ENCODE measurements around the gene COL23A1.
A peak's percentile ranks its signal among the peaks of the same experiment; 100 is the strongest.

COL23A1 gene

GRCh38 chr5:178204182-178204934 is 385.8 kb downstream of the COL23A1 start, which contains the start of gene HNRNPAB:
TSS of gene HNRNPAB (plus strand) at chr5:178204533. CDS start at chr5:178204838, 305 bp downstream.
- H3K27ac ChIP-seq (replicated peaks; ENCODE audit: low read length): peak within 1 kb of the TSS; percentile 87
- no peak within 1 kb of the TSS for H4K8ac ChIP-seq (ENCODE audit: low read depth, low read length)
- H3K4me2 ChIP-seq (ENCODE audit: insufficient read depth, low read length, poor library complexity, severe bottlenecking): peak within 1 kb of the TSS; percentile 79
- H4K91ac ChIP-seq (ENCODE audit: low read depth, low read length, poor library complexity): peak within 1 kb of the TSS; percentile 35
- peak within 1 kb of the TSS; percentile 100 for H3K23ac ChIP-seq (ENCODE audit: low read depth, low read length, poor library complexity)
- no peaks in the 10 kb centered on the region for H3K9me3 ChIP-seq (replicated peaks in 1 of 2; ENCODE audit: control insufficient read depth in 2 of 2, insufficient read depth in 1 of 2, low read depth in 1 of 2, low read length in 2 of 2)
- peak within 1 kb of the TSS; percentile 89 for H2AFZ ChIP-seq (ENCODE audit: low read length)
- peak within 1 kb of the TSS; percentile 100 for H3K18ac ChIP-seq (ENCODE audit: low read length)
- H3K4me1 ChIP-seq (ENCODE audit: control insufficient read depth in 2 of 2, insufficient read depth in 1 of 2, low read depth in 1 of 2, low read length in 2 of 2): peaks cover 9 to 11% of the 10 kb centered on the region in 2 donors
- no peak within 1 kb of the TSS for H2BK15ac ChIP-seq (ENCODE audit: low read length)
- WGBS, 2 donors (ENCODE audit: extremely low coverage in 2 of 2, insufficient read length in 2 of 2, insufficient replicate concordance in 1 of 2): no CpG with 5 or more reads among the region's 96 CpGs
- H3K9ac ChIP-seq (ENCODE audit: low read depth, low read length, poor library complexity): peak within 1 kb of the TSS; percentile 100
- peak within 1 kb of the TSS; percentile 85 to 99 for H3K4me3 ChIP-seq (ENCODE audit: low read length in 2 of 2)
- peaks cover 37 to 41% of the 10 kb centered on the region in 2 donors for H3K36me3 ChIP-seq (replicated peaks in 1 of 2; ENCODE audit: control insufficient read depth in 2 of 2, insufficient read depth in 2 of 2, low read length in 2 of 2)
- peak within 1 kb of the TSS; percentile 90 for H3K4ac ChIP-seq (ENCODE audit: low read length)
- H3K14ac ChIP-seq (ENCODE audit: low read length): peak within 1 kb of the TSS; percentile 94
- H2BK5ac ChIP-seq (ENCODE audit: low read length): peak within 1 kb of the TSS; percentile 62
- no peak within 1 kb of the TSS for H2BK12ac ChIP-seq (ENCODE audit: low read length)
- DNase-seq (ENCODE audit: low spot score): peak; percentile 98
- H3K27me3 ChIP-seq (ENCODE audit: control insufficient read depth in 3 of 3, insufficient read depth in 3 of 3, low read depth in 1 of 3, low read length in 3 of 3): peaks cover 0 to 2% (median 0%) of the 10 kb centered on the region in 3 experiments
- H2AK5ac ChIP-seq (ENCODE audit: low read depth, low read length): peak within 1 kb of the TSS; percentile 97
- peaks cover 8% of the 10 kb centered on the region for H3K79me1 ChIP-seq (ENCODE audit: low read depth, low read length)
- no peak within 1 kb of the TSS for H2BK120ac ChIP-seq (ENCODE audit: low read depth, low read length)

DNA sequence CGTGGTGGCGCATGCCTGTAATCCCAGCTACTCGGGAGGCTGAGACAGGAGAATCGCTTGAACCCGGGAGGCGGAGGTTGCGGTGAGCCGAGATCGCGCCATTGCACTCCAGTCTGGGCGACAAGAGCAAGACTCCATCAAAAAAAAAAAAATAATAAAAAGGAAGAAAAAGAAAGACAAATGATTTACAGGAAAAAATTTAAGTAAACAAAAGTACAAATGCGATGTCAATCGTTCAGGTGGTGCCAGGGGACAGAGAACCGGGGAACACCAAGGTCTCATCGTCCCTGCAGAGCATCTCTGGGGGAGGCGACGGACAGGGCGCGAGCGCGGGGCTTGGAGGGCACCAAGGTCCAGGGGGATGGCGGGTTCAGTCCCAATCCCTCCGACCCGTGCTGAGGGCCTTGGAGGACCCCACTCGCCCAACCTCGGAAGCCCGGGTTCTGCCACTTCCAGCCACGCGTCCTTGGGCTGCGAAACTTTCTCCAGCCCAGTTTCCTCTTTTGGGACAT is 386.5 kb downstream of the COL23A1 start:
- no CpG with 5 or more reads among the region's 30 CpGs for WGBS, 2 donors (ENCODE audit: extremely low coverage in 2 of 2, insufficient read length in 2 of 2, insufficient replicate concordance in 1 of 2)
- peaks cover 0 to 2% (median 0%) of the 10 kb centered on the region in 3 experiments for H3K27me3 ChIP-seq (ENCODE audit: control insufficient read depth in 3 of 3, insufficient read depth in 3 of 3, low read depth in 1 of 3, low read length in 3 of 3)
- peaks cover 9 to 11% of the 10 kb centered on the region in 2 donors for H3K4me1 ChIP-seq (ENCODE audit: control insufficient read depth in 2 of 2, insufficient read depth in 1 of 2, low read depth in 1 of 2, low read length in 2 of 2)
- H4K91ac ChIP-seq (ENCODE audit: low read depth, low read length, poor library complexity): no peak overlapping the region
- peak overlapping the region; percentile 89 for H2AFZ ChIP-seq (ENCODE audit: low read length)
- peaks cover 30 to 34% of the 10 kb centered on the region in 2 donors for H3K36me3 ChIP-seq (replicated peaks in 1 of 2; ENCODE audit: control insufficient read depth in 2 of 2, insufficient read depth in 2 of 2, low read length in 2 of 2)
- no peak overlapping the region for H2BK120ac ChIP-seq (ENCODE audit: low read depth, low read length)
- peaks cover 6% of the 10 kb centered on the region for H3K79me1 ChIP-seq (ENCODE audit: low read depth, low read length)
- H3K4me3 ChIP-seq (ENCODE audit: low read length in 2 of 2): peak overlapping the region; percentile 85 to 94
- H3K4me2 ChIP-seq (ENCODE audit: insufficient read depth, low read length, poor library complexity, severe bottlenecking): peak overlapping the region; percentile 79
- peak overlapping the region; percentile 86 for H3K9ac ChIP-seq (ENCODE audit: low read depth, low read length, poor library complexity)
- no peak overlapping the region for H4K8ac ChIP-seq (ENCODE audit: low read depth, low read length)
- peak overlapping the region; percentile 62 for H2BK5ac ChIP-seq (ENCODE audit: low read length)
- peak overlapping the region; percentile 86 for H3K18ac ChIP-seq (ENCODE audit: low read length)
- H2AK5ac ChIP-seq (ENCODE audit: low read depth, low read length): peak overlapping the region; percentile 65
- H3K27ac ChIP-seq (replicated peaks; ENCODE audit: low read length): peak overlapping the region; percentile 87
- H3K23ac ChIP-seq (ENCODE audit: low read depth, low read length, poor library complexity): peak overlapping the region; percentile 100
- no peak overlapping the region for H2BK12ac ChIP-seq (ENCODE audit: low read length)
- no peak for DNase-seq (ENCODE audit: low spot score)
- H2BK15ac ChIP-seq (ENCODE audit: low read length): no peak overlapping the region
- no peak overlapping the region for H3K14ac ChIP-seq (ENCODE audit: low read length)
- H3K9me3 ChIP-seq (replicated peaks in 1 of 2; ENCODE audit: control insufficient read depth in 2 of 2, insufficient read depth in 1 of 2, low read depth in 1 of 2, low read length in 2 of 2): no peaks in the 10 kb centered on the region
- no peak overlapping the region for H3K4ac ChIP-seq (ENCODE audit: low read length)

GRCh38 chr5:178202541-178202940 is 387.7 kb downstream of the COL23A1 start:
- H3K27me3 ChIP-seq (ENCODE audit: control insufficient read depth in 3 of 3, insufficient read depth in 3 of 3, low read depth in 1 of 3, low read length in 3 of 3): peaks cover 0 to 2% (median 0%) of the 10 kb centered on the region in 3 experiments
- H2BK12ac ChIP-seq (ENCODE audit: low read length): no peak overlapping the region
- H3K9me3 ChIP-seq (replicated peaks in 1 of 2; ENCODE audit: control insufficient read depth in 2 of 2, insufficient read depth in 1 of 2, low read depth in 1 of 2, low read length in 2 of 2): no peaks in the 10 kb centered on the region
- no peak overlapping the region for H3K23ac ChIP-seq (ENCODE audit: low read depth, low read length, poor library complexity)
- no peak overlapping the region for H4K8ac ChIP-seq (ENCODE audit: low read depth, low read length)
- no peak overlapping the region for H3K4me3 ChIP-seq (ENCODE audit: low read length in 2 of 2)
- no peak overlapping the region for H2AFZ ChIP-seq (ENCODE audit: low read length)
- peaks cover 6 to 11% of the 10 kb centered on the region in 2 donors for H3K4me1 ChIP-seq (ENCODE audit: control insufficient read depth in 2 of 2, insufficient read depth in 1 of 2, low read depth in 1 of 2, low read length in 2 of 2)
- H2BK120ac ChIP-seq (ENCODE audit: low read depth, low read length): no peak overlapping the region
- WGBS, 2 donors (ENCODE audit: extremely low coverage in 2 of 2, insufficient read length in 2 of 2, insufficient replicate concordance in 1 of 2): no CpG with 5 or more reads among the region's 10 CpGs
- no peak overlapping the region for H3K9ac ChIP-seq (ENCODE audit: low read depth, low read length, poor library complexity)
- H4K91ac ChIP-seq (ENCODE audit: low read depth, low read length, poor library complexity): no peak overlapping the region
- H2AK5ac ChIP-seq (ENCODE audit: low read depth, low read length): no peak overlapping the region
- H3K36me3 ChIP-seq (replicated peaks in 1 of 2; ENCODE audit: control insufficient read depth in 2 of 2, insufficient read depth in 2 of 2, low read length in 2 of 2): peaks cover 20 to 23% of the 10 kb centered on the region in 2 donors
- H3K18ac ChIP-seq (ENCODE audit: low read length): no peak overlapping the region
- H3K4me2 ChIP-seq (ENCODE audit: insufficient read depth, low read length, poor library complexity, severe bottlenecking): no peak overlapping the region
- DNase-seq (ENCODE audit: low spot score): no peak
- no peak overlapping the region for H3K27ac ChIP-seq (replicated peaks; ENCODE audit: low read length)
- H3K79me1 ChIP-seq (ENCODE audit: low read depth, low read length): peaks cover 3% of the 10 kb centered on the region
- H2BK15ac ChIP-seq (ENCODE audit: low read length): no peak overlapping the region
- no peak overlapping the region for H3K14ac ChIP-seq (ENCODE audit: low read length)
- H3K4ac ChIP-seq (ENCODE audit: low read length): no peak overlapping the region
- no peak overlapping the region for H2BK5ac ChIP-seq (ENCODE audit: low read length)

DNA sequence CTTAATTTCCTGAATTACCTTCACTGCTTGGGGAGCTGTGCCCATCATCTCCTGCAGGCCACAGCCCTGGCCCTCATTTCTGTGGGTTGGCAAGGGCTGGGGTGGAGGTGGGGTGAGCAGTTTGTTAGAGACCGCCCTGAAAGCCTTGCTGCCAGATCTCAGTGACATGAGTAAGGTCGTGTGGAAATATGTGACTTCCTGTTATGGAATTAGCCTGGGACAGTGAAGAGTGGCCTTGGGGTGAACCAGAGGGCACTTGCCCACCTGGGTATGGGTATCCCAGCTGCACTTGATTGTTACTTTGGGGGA is 388.3 kb downstream of the COL23A1 start:
- Histone ChIP-seq H3K9me3 (replicated peaks in 1 of 2; ENCODE audit: control insufficient read depth in 2 of 2, insufficient read depth in 1 of 2, low read depth in 1 of 2, low read length in 2 of 2) (no peaks in the 10 kb centered on the region), H3K4me3 (ENCODE audit: low read length in 2 of 2) (no peak overlapping the region), H4K8ac (ENCODE audit: low read depth, low read length) (no peak overlapping the region), H3K4ac (ENCODE audit: low read length) (no peak overlapping the region), H3K27me3 (ENCODE audit: control insufficient read depth in 3 of 3, insufficient read depth in 3 of 3, low read depth in 1 of 3, low read length in 3 of 3) (peaks cover 0 to 2% (median 0%) of the 10 kb centered on the region in 3 experiments), H2AK5ac (ENCODE audit: low read depth, low read length) (no peak overlapping the region), H2BK120ac (ENCODE audit: low read depth, low read length) (no peak overlapping the region), H3K18ac (ENCODE audit: low read length) (no peak overlapping the region), H3K4me2 (ENCODE audit: insufficient read depth, low read length, poor library complexity, severe bottlenecking) (no peak overlapping the region), H2BK12ac (ENCODE audit: low read length) (no peak overlapping the region), H3K27ac (replicated peaks; ENCODE audit: low read length) (no peak overlapping the region), H3K14ac (ENCODE audit: low read length) (no peak overlapping the region), H4K91ac (ENCODE audit: low read depth, low read length, poor library complexity) (peak overlapping the region; percentile 38), H2BK5ac (ENCODE audit: low read length) (no peak overlapping the region), H3K9ac (ENCODE audit: low read depth, low read length, poor library complexity) (peak overlapping the region; percentile 3), H3K36me3 (replicated peaks in 1 of 2; ENCODE audit: control insufficient read depth in 2 of 2, insufficient read depth in 2 of 2, low read length in 2 of 2) (peaks cover 14 to 16% of the 10 kb centered on the region in 2 donors), H3K23ac (ENCODE audit: low read depth, low read length, poor library complexity) (no peak overlapping the region), H3K79me1 (ENCODE audit: low read depth, low read length) (peaks cover 3% of the 10 kb centered on the region), H3K4me1 (ENCODE audit: control insufficient read depth in 2 of 2, insufficient read depth in 1 of 2, low read depth in 1 of 2, low read length in 2 of 2) (peaks cover 6 to 9% of the 10 kb centered on the region in 2 donors), H2BK15ac (ENCODE audit: low read length) (no peak overlapping the region), H2AFZ (ENCODE audit: low read length) (no peak overlapping the region)
- no CpG with 5 or more reads among the region's 2 CpGs for WGBS, 2 donors (ENCODE audit: extremely low coverage in 2 of 2, insufficient read length in 2 of 2, insufficient replicate concordance in 1 of 2)
- no peak for DNase-seq (ENCODE audit: low spot score)

Measured in neuronal stem cell (in vitro differentiated cells).